Urinary bladder (tissue), 4 donors: ENCODE results near the gene SDCBP2. TPM values are rescaled to one million over a fixed set of nuclear protein-coding genes. Genes with fewer than 3 reads are reported as not detected.
"Not testable (repeated sequence)": the region's sequence is repeated elsewhere in the genome, so short reads cannot be mapped to it uniquely, and the experiment has no call there.

ENCODE experiments used
- DNase-seq: peaks from one replicate; pipeline ENCODE4 v3.0.0-alpha.2; 2015; ENCODE audit errors: extremely low spot score
- H3K27ac ChIP-seq: one replicate; pipeline ENCODE4 v1.5.1; 2013; ENCODE audit warnings: low read depth, mild to moderate bottlenecking, moderate library complexity
- H3K36me3 ChIP-seq: one replicate; pipeline ENCODE4 v1.6.1; 2013; ENCODE audit warnings: mild to moderate bottlenecking, moderate library complexity; ENCODE audit not compliant: insufficient read depth
- H3K4me1 ChIP-seq: one replicate; pipeline ENCODE4 v1.6.1; 2013; ENCODE audit warnings: mild to moderate bottlenecking, moderate library complexity; ENCODE audit not compliant: insufficient read depth
- H3K4me3 ChIP-seq: one replicate; pipeline ENCODE4 v1.5.1; 2013; ENCODE audit warnings: low read depth, low read length
- WGBS: extraction: QIAGEN DNeasy Blood & Tissue Kit; methylation state at CpG from one replicate; pipeline ENCODE4 v1.1.7; 2013; 5-methylcytosine and 5-hydroxymethylcytosine counted together
- polyA plus RNA-seq: library from polyadenylated mRNA; stranded (reverse); fragments of 200-250 nt; gene quantifications from one replicate; pipeline ENCODE4 v1.2.3, GENCODE V29; 2013
- total RNA-seq: library from RNA; depleted of rRNA; stranded (reverse); fragments of >200 nt; gene quantifications from one replicate; pipeline ENCODE4 v1.2.3, GENCODE V29; 2014
- donor health status: healthy with polysubstance abuse.
- donor health status: healthy.

The SDCBP2 gene
- total and polyA plus RNA-seq, 2 donors, result 1.9 to 12.7 TPM

- whole genome bisulfite sequencing, result 86% methylated on average over 8 of the region's 8 CpGs
- not testable (repeated sequence) for DNase-seq, H3K4me1 ChIP-seq
Measured at GRCh38 chr20:1343446-1344124, 14.6 kb upstream of the SDCBP2 start.

GRCh38 chr20:1341561-1342265 is 12.8 kb upstream of the SDCBP2 start:
- no peaks in the 10 kb centered on the region for H3K4me1 ChIP-seq
- DNase-seq, result no peak
- no peak overlapping the region for H3K27ac ChIP-seq
- 90% methylated on average over 5 of the region's 5 CpGs for WGBS
- no peaks in the 10 kb centered on the region for H3K36me3 ChIP-seq
- no peak overlapping the region for H3K4me3 ChIP-seq

More at GRCh38 chr20:1343446-1344124, 14.6 kb upstream of the SDCBP2 start:
- H3K4me3 ChIP-seq, H3K36me3 ChIP-seq, H3K27ac ChIP-seq: not testable (repeated sequence)

GRCh38 chr20:1338801-1339200 is 9.9 kb upstream of the SDCBP2 start:
- no peak overlapping the region for H3K4me3 ChIP-seq
- H3K36me3 ChIP-seq, result no peaks in the 10 kb centered on the region
- H3K4me1 ChIP-seq, result no peaks in the 10 kb centered on the region
- no peak for DNase-seq
- no peak overlapping the region for H3K27ac ChIP-seq
- 79% methylated on average over 4 of the region's 4 CpGs for WGBS

- no peak overlapping the region for H3K27ac ChIP-seq
- no peaks in the 10 kb centered on the region for H3K4me1 ChIP-seq
- 94% methylated on average over 5 of the region's 5 CpGs for WGBS
- DNase-seq, result no peak
- no peaks in the 10 kb centered on the region for H3K36me3 ChIP-seq
- no peak overlapping the region for H3K4me3 ChIP-seq
Measured at GRCh38 chr20:1338096-1338495, 9.2 kb upstream of the SDCBP2 start.

GRCh38 chr20:1337441-1337840 is 8.5 kb upstream of the SDCBP2 start:
- WGBS, result 58% methylated on average over 5 of the region's 5 CpGs
- DNase-seq, result no peak
- H3K4me1 ChIP-seq, result no peaks in the 10 kb centered on the region
- H3K36me3 ChIP-seq, result no peaks in the 10 kb centered on the region
- H3K4me3 ChIP-seq, result no peak overlapping the region
- no peak overlapping the region for H3K27ac ChIP-seq

GRCh38 chr20:1336699-1337367 is 7.9 kb upstream of the SDCBP2 start:
- DNase-seq, result no peak
- H3K4me1 ChIP-seq, result no peaks in the 10 kb centered on the region
- H3K27ac ChIP-seq, result no peak overlapping the region
- H3K36me3 ChIP-seq, result no peaks in the 10 kb centered on the region
- 39% methylated on average over 14 of the region's 14 CpGs for WGBS
- H3K4me3 ChIP-seq, result no peak overlapping the region

- no peak for DNase-seq
Measured at GRCh38 chr20:1335961-1336698, 7.2 kb upstream of the SDCBP2 start.

GRCh38 chr20:1334761-1335160 is 5.8 kb upstream of the SDCBP2 start:
- Histone ChIP-seq H3K36me3 (no peaks in the 10 kb centered on the region), H3K4me1 (no peaks in the 10 kb centered on the region), H3K27ac (no peak overlapping the region), H3K4me3 (no peak overlapping the region)
- DNase-seq, result no peak
- WGBS, result 67% methylated on average over 3 of the region's 3 CpGs

More at GRCh38 chr20:1335961-1336698, 7.2 kb upstream of the SDCBP2 start:
- no peak overlapping the region for H3K27ac ChIP-seq
- 70% methylated on average over 6 of the region's 6 CpGs for WGBS
- no peak overlapping the region for H3K4me3 ChIP-seq
- H3K4me1 ChIP-seq, result no peaks in the 10 kb centered on the region
- H3K36me3 ChIP-seq, result no peaks in the 10 kb centered on the region

- H3K4me1 ChIP-seq, result no peaks in the 10 kb centered on the region
- WGBS, result 96% methylated on average over 4 of the region's 4 CpGs
- DNase-seq, result no peak
- no peak overlapping the region for H3K27ac ChIP-seq
- no peak overlapping the region for H3K4me3 ChIP-seq
- H3K36me3 ChIP-seq, result no peaks in the 10 kb centered on the region
Measured at GRCh38 chr20:1334370-1334731, 5.4 kb upstream of the SDCBP2 start.

- no peak overlapping the region for H3K4me3 ChIP-seq
- H3K36me3 ChIP-seq, result no peaks in the 10 kb centered on the region
- no peak for DNase-seq
- WGBS, result 83% methylated on average over 11 of the region's 11 CpGs
- H3K4me1 ChIP-seq, result no peaks in the 10 kb centered on the region
- no peak overlapping the region for H3K27ac ChIP-seq
Measured at GRCh38 chr20:1333462-1334369, 4.8 kb upstream of the SDCBP2 start.

- no peaks in the 10 kb centered on the region for H3K36me3 ChIP-seq
- H3K27ac ChIP-seq, result no peak overlapping the region
- 88% methylated on average over 2 of the region's 2 CpGs for WGBS
- no peak overlapping the region for H3K4me3 ChIP-seq
- H3K4me1 ChIP-seq, result no peaks in the 10 kb centered on the region
- DNase-seq, result no peak
Measured at GRCh38 chr20:1332749-1333300, 3.9 kb upstream of the SDCBP2 start.

GRCh38 chr20:1331801-1332453 is 3.0 kb upstream of the SDCBP2 start:
- H3K4me1 ChIP-seq, result no peaks in the 10 kb centered on the region
- H3K36me3 ChIP-seq, result no peaks in the 10 kb centered on the region
- no peak for DNase-seq
- no peak overlapping the region for H3K27ac ChIP-seq
- no peak overlapping the region for H3K4me3 ChIP-seq
- WGBS, result 98% methylated on average over 6 of the region's 6 CpGs
